ENCODE results near the gene PRPF6. TPM values are rescaled to one million over a fixed set of nuclear protein-coding genes. Genes with fewer than 3 reads are reported as not detected.
"Not testable (repeated sequence)": the region's sequence is repeated elsewhere in the genome, so short reads cannot be mapped to it uniquely, and the experiment has no call there.

The PRPF6 gene
- total RNA-seq, 1 donor from 2014 or later: 79.6 TPM

DNA sequence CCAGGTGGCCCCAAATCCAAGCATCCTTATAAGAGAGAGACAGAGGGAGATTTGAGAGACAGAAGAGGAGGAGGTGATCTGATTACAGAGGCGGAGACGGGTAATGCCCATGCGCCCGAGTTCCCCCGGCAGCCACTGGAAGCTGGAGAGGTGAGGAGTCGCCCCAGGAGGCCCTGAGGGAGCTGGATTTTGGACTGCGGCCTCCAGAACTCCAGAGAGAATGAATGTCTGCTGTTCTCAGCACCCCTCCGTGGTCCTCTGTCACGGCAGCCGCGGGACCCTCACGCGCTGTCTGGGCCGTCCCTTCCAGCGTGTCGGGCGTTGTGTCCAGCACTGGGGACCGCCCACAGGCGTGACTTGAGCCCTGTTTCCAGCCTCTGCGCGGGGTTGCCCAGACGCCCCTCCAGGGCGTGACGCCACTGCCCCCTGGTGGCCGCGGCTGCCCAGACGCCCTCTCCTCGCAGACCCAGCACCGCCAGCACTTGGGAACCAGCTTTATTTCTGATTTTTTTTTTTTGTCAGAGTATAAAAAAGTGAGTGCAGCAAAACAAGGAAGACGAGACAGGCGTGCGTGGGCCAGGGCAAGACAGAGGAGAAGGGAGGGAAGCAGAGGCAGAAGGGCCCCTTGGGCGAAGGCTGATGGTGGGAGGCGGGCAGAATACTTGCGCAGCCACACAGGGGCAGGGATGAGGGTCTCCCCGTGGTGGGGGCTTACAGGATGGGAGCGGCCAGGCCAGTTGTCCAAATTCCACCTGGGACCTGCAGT lies 7.1 kb upstream of the PRPF6 start:
- peak; percentile 92 for DNase-seq

DNA sequence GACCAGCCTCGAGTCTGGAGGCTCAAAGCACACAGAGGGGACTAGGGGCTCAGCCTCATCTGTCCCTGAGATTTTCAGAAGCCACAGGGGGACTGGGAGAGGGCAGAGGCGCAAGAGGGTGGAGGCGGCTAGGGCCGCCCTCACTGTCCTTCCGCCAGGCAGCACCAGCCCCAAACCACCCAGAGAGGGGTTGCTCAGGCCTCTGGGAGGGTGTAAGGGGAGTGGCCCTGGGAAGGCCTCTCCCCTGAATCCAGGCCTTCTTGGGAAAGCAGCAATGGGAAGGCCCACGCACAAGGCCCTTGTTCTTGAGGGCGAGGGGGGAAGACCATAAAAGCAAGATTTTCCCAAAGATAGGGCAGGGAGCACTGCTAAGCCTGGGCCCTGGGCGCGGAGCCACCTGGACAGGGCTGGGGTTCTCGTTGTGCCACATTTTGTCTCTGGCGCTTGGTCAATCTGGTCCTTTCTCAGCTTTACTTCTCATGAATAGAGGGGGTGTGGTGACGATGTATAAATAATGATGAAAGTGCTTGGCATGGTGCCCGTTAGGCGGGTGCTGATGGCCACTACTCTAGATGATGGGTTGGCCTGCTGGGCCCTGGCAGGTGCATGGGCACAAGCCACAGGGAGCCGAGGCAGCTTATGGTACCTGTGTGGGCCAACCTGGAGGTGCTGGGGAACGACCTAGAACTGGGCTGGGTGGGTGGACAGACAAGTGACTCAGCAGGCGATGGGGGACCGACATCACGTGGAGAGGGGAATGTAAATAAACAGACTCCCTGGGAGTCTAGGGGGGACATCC lies 6.3 kb upstream of the PRPF6 start:
- DNase-seq: no peak

DNA sequence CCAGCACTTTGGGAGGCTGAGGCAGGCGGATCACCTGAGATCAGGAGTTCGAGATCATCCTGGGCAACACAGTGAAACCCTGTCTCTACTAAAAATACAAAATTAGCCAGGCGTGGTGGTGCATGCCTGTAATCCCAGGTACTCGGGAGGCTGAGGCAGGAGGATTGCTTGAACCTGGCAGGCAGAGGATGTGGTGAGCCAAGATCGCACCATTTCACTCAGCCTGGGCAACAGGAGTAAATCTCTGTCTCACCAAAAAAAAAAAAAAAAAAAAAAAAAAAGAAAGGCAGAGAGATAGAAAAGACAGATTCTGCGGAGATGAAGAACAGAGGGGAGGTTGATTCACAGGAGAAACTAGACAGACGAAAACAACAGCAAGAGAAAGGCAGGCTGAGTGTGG lies 4.4 kb upstream of the PRPF6 start:
- DNase-seq: not testable (repeated sequence)

DNA sequence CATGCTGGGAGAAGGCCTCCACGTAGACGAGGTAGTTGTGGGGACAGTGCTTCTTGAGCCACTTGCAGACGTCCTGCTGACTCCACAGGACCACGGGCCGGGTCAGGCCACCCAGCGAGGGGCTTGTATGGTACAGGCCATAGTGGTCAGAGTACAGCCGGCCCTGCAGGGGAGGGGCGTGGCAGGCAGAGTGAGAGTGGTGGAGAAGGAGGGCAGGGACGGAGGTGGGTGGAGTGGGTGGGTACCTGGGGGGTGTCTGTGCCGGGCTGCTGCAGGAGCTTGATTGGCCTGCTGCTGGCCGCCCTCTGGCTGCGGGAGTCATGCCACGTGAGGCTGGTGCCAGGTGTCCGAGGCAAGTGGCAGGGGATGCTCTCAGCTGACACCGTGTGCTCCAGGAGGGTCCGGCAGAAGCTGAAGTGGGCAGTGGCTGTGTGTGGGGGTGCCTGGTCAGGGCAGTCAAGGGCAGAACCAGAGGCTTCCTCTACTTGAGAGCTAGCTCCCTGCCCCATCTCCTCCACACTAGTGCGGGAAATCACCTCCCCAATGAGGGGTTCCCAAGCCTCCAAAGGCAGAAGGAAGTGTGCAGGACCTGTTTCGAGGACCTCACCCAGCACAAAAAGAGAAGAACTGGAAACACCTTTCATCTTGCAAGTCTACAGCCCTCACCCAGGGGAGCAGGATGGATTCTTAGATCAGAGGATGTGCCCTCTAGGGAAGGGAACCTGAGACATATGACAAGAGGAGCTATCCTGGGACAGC lies 3.8 kb upstream of the PRPF6 start:
- no peak for DNase-seq

DNA sequence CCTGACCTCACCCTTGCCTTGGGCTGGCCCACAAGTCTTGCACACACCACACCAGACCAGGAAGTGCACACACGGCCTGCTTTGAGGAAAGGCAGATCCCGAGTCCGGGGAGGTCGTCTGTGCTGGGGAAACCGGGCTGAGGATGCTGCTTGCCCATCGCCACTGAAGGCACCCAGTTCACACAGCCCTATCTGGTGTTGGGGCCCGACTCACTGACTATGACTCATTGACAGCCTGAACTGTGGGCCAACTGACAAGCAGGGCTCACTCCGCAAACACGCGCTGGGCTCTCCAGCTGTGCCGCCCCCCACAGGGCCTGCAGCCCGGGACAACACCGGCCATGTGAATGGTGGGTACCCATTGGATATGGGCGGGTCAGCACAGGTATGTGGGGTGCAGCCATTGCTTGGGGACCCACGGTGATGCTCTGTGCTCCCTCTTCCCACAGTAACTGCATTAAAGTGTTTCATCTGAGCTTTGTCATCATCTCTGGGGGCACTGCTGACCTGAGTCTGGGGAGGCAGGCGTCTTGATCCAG lies 3.1 kb upstream of the PRPF6 start:
- DNase-seq: peak; percentile 40

DNA sequence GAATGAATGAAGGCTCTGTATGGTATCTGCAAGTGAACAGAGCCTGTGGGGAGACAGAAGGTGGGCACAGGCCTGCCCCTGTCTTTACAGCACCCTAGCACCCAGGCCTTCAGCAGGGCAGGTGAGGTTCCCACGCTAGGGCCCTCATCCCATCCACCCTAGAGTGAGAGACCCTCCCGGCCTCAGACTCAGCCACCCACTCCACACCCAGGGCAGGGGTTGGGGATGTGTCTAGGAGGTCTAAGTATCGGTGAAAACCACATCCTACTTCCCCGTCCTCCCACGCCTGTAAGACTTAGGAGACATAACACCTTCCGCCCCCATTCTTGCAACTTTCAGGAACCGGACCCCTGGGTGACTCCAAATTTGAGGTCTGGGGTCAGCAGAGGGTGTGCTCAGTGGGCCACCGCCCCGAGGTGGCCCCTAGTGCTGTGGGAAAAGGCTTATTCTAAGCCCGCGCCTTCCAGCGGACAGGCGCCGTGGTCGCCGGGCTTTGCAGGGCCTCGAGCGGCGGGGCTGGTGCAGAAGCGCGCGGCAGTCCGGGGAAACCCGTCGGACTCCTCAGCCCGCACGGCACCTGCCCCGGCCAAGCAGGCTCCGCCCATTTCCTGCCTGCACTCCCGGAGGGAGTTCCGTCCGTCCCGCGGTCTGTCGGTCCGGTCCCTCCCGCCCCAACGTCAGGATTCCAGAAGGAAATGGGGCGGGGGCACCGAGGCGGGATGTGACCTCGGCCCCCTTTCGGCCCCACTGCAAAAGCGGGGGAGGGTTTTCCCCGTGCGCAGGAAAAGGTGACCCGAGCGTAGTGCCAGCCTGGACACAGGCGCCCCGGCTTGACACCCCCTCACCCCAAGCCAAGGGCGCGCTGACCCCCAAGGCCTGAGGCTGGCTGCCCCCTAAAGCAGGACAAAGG lies 2.4 kb upstream of the PRPF6 start:
- DNase-seq: peak; percentile 47

DNA sequence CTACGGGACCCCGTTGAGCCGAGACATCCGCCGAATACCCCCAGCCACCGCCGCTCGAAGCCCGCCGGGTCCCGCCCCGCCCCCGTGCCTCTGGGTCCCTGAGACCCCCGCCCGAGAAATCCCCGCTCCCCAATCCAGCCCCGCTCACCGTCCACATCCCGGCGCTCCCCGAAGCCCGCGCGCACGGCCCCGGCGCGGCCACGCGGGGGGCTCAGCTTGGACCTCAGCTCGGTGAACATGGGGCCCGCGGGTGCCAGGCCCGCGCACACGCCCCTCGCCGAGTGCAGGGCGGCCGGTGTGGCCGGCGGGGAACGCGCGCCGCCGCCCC lies 1.7 kb upstream of the PRPF6 start:
- no peak for DNase-seq

DNA sequence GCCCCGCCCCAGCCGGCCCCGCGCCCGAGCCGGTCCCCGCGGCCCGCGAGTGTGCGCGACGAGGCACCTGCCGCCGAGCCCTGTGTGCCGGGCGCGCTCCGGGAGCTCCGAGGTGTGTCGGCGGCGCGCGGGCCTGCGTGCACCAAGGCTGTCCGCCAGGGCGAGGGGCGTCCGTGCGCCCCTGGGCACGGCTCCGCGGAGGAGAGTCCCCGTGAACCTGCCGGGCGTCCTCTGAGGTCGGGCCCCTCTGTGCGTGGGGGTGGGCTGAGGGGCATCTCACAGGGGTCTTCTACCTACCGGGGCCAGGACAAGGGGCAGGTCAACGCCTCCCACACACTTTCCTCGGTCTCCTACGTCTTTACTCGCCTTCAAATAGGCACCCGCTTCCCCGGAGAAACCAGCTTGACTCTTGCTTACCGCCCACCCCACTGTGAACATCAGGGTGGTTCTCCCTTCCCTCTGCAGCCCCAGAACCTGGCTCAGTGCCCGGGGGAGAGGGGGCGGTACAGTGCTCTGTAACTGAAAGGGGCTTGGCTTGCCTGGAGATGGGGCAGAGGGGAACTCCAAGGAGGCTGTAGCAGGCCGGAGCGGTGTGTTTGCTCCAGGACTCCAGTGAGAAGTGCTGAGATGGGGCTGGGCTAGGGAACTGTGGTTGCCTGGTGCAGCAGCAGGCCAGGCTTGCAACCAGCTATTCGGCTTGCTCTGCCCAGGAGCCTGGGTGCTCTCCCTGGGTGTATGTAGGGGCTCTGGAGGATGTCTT lies 1.2 kb upstream of the PRPF6 start, which contains the start of gene SAMD10:
Gene SAMD10 (minus strand): TSS at position 86 of the 760 bp plus-strand sequence. CDS start 175 bp downstream, outside the sequence.
- DNase-seq: peak; percentile 50

DNA sequence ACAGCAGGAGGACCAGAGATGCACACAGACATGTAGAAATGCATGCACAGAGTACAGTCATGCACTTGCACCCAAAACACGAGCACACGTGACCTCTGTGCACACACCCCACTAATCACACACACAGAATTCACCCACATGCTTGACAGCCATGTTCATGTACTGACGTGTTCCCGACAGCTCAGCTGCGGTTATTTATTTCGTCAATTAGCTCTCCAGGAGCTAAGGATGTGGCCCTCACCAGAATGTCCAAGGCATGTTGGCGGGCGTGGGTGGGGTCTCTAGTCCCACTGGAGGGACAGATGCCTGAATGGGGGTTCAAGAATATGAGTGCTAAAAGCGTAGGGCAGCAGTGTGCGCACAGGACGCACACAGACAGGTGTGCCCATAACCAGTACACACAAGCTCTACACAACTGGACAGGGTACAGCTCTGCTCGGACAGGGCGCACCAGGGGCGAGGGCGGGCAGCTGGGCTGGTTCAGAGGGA lies 571 bp upstream of the PRPF6 start:
- DNase-seq: no peak

DNA sequence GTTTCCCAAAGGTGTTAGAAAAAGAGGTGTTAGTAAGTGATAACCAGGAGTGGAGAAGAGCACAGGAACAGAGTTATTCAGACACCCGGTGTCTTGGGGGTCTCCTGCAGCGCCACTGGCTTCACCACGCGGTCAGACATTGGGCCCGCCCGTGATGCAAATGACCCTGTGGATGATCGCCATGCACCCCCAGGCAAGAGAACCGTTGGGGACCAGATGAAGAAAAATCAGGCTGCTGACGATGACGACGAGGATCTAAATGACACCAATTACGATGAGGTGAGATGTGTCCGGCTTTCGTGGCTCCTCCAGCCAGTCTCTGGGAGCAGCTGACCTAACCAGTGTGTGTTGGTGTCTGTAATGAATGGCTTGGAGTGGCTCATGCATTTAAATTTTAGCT lies 2.0 kb downstream of the PRPF6 start:
- no peak for DNase-seq

DNA sequence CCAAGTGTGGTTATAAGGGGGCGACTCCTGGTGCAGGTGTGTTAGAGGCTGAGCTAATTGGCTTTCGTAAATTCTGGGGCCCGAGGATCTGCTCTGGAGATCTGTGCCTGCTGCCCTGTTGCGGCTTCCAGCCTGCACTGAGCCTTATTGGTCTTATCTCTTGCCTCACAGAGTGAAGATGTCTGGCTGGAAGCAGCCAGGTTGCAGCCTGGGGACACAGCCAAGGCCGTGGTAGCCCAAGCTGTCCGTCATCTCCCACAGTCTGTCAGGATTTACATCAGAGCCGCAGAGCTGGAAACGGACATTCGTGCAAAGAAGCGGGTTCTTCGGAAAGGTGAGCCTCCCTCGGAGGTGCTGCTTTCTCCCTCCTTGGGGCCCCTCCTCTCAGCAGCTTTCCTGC lies 20.0 kb downstream of the PRPF6 start:
- no peak for DNase-seq

DNA sequence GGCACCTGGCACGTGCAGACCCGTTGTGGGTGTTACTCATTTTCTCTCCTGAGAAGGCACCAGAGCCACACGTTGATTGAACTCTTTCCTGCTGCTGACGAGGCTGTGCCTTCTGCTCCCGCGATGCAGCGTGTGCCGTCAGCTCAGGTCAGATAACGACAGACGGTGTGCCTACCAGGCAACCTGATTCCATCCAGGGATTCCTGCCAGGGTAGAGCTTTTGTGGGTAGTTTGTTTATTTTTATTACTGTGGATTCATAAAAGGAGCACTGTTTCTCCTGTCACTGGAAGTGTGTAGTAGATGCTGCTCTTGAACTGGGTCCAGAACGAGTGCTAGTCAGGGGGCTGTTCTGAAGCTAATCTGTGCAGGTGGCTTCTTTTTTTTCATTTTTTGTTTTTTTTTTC lies 20.7 kb downstream of the PRPF6 start:
- no peak for DNase-seq

DNA sequence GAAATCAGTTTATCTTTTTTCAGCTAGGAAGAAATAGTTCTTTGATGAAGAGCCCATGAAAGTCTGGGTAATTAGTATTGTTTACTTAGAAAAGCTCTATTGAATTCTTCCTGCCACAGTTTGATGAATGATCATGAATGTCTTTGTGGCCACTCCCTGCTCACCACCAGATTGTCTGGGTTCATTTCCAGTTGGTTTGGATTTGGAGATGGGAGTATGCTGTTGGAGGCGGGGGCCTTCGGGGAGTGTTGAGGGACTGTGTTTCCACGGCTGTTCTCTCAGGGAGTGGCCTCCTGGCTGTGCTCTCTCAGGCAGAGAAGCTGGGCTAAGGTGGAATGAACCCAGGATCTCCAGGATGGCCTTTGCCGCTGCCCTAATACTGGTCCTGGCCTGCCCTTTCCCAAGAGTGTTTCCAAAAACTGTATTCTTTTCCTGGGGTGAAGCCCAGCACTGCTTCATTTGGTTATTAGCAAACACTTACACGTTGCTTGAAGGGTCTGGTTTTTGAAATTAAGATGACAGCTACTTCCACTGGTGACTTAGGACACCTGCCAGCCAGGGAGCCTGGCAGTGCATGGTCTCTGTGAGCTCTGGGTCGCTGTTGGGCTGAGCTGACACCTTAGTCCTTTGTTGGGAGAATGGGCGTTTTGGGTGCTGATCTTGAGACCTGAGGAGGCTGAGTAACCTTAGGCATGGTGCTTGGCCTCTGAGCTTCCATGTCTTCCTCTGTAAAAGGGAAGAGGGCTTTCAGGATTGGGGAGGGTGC lies 23.2 kb downstream of the PRPF6 start:
- no peak for DNase-seq

DNA sequence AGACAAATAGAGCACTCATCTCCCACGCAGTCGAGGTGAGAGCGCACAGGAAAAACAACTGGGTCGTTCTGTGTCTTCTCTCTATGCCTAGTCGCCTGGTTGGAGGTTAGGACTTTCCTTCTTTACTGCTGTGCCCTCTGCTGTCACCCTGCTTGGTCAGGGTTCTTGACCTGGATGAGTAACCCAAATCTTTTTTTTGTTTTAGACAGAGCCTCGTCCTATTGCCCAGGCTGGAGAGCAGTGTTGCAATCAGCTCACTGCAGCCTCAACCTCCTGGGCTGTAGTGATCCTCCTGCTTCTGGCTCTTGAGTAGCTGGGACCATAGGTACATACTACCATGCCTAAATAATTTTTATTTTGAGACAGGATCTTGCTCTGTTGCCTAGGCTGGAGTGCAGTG lies 24.5 kb downstream of the PRPF6 start:
- no peak for DNase-seq

DNA sequence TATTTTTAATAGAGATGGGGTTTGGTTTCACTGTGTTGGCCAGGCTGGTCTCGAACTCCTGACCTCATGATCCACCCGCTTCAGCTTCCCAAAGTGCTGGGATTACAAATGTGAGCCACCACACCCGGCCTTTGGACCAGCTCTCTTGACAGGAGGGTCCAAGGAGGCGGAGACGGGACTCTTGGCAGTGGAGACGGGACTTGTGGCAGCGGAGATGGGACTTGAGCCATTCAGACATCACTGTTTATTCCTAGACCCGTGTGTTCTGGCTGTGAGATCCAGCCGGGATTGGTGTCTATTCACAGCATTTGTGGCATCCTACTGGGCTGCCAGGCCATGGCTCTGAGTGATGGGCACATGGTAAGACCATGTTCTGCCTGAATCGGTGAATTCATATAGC lies 25.6 kb downstream of the PRPF6 start:
- DNase-seq: no peak

DNA sequence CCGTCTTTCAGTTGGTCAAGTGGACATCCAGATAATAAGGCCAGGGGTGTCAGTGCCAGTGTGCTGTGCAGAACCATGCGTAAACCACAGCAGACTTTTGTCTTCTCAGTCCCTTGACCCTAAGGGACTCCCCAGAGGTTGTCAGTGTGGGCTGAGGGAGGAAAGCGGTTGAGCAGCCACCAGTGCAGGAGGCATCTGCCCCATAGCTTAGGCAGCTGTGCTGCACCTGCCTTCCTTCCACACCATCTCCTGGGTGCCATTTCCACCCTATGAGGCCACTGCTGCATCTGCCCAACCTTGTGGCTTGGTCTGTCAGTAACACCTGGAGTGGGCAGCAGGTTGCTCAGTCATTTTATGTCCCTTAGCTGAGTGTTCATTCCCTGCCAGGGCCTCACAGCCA lies 26.0 kb downstream of the PRPF6 start:
- no peak for DNase-seq

DNA sequence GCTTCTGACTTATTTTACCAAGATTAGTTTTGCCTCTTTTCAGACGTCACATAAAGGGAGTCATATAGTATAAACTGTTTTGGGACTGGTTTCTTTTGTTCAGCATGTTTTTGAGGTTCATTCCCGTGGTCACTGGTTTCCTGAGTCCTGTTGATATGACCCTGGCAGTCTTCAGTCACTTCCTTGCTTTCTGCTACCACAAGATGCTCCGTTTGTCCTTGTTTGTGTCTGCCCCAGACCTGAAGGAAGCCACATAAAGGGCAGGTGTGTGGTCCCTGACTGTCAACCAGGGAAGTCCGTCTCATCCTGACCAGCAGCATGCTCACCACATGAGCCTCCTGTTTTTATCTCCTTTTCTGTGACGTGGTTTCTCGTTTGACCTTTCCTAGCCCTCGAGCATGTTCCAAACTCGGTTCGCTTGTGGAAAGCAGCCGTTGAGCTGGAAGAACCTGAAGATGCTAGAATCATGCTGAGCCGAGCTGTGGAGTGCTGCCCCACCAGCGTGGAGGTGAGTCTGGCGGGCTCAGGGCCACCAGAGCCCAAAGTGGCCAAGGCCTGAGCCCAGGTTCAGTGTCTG lies 29.0 kb downstream of the PRPF6 start:
- DNase-seq: no peak

DNA sequence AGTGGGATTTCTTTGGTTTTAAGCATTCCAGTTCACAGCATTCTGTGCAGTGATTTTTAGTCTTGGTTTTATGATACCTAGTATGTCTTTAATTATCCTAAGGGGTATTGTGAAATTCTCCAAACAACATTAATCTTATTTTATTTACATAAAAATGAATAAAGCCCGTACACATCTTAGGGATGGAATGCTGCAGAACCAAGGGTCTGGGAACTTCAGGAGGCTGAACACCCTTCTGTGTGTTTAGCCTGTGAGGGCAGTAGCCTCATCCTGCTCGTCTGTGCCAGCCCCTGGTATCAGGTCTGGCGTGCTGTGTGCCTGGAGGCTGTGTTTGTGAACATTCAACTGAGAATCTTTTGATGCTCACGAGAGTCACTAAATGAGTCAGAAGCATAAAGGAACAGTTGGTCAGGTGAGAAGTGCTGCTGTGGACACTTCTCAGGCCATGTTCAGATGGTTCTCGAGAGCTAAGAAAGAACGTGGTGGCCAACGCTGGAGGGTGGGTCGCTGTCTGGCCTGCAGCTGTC lies 29.8 kb downstream of the PRPF6 start:
- DNase-seq: no peak

DNA sequence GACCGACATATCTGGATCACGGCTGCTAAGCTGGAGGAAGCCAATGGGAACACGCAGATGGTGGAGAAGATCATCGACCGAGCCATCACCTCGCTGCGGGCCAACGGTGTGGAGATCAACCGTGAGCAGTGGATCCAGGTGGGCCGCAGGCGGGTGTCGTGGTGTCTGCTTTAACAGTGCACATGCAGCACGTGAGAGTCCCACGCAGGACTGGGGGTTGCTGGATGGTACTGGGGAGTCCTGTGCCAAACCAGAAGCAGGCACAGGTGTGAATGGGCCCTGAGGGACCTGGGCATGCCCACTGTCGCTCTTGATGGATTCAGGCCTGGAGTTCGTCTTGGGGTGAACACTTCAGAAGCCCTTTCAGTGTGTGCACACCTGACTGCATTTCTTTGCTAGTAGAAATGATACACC lies 30.4 kb downstream of the PRPF6 start:
- no peak for DNase-seq

All from dermis blood vessel endothelial cell (primary cell).